ENCODE measurements around the gene LRP1B. TPM values are rescaled to one million over a fixed set of nuclear protein-coding genes. Genes with fewer than 3 reads are reported as not detected.

Gene LRP1B
- total RNA-seq, 1 experiment from 2014 or later = 0.52 TPM

- no peak for ATAC-seq
- H3K36me3 Mint-ChIP-seq = no peaks in the 10 kb centered on the region
- H3K4me1 Mint-ChIP-seq = no peaks in the 10 kb centered on the region
These were observed 65.1 kb downstream of the LRP1B start for GRCh38 chr2:142065700-142066099.

More at GRCh38 chr2:142065700-142066099, 65.1 kb downstream of the LRP1B start:
- ChIA-PET POLR2A (no interaction called here), CTCF (no interaction called here)
- DNase-seq (ENCODE audit: low spot score) = no peak
- Mint-ChIP-seq H3K9me3 (no peaks in the 10 kb centered on the region), H3K27ac (no peak overlapping the region), H3K4me3 (no peak overlapping the region), H3K27me3 (ENCODE audit: low read depth) (no peaks in the 10 kb centered on the region)
- TF ChIP-seq HMGA2 (CRISPR knock-in tag; IDR thresholded peaks at IDR 0.05) = no peak
- TF ChIP-seq ZNF671 (CRISPR knock-in tag; IDR thresholded peaks at IDR 0.05) = no peak
- no peak for TF ChIP-seq CREB1 (CRISPR knock-in tag; IDR thresholded peaks at IDR 0.05)
- no peak for TF ChIP-seq E2F1 (CRISPR knock-in tag; IDR thresholded peaks at IDR 0.05)
- TF ChIP-seq IRF2 (CRISPR knock-in tag; IDR thresholded peaks at IDR 0.05; ENCODE audit: borderline replicate concordance, low read depth) = no peak
- no peak for TF ChIP-seq TP53 (CRISPR knock-in tag; IDR thresholded peaks at IDR 0.05)
- TF ChIP-seq FOXJ3 (CRISPR knock-in tag; IDR thresholded peaks at IDR 0.05; ENCODE audit: borderline replicate concordance) = no peak
- TF ChIP-seq ZBTB43 (CRISPR knock-in tag; IDR thresholded peaks at IDR 0.05) = no peak
- TF ChIP-seq MLX (CRISPR knock-in tag; IDR thresholded peaks at IDR 0.05) = no peak
- no peak for TF ChIP-seq E2F5 (CRISPR knock-in tag; IDR thresholded peaks at IDR 0.05)
- no peak for TF ChIP-seq ZNF416 (CRISPR knock-in tag; IDR thresholded peaks at IDR 0.05)
- TF ChIP-seq MAX (CRISPR knock-in tag; IDR thresholded peaks at IDR 0.05) = no peak
- no peak for TF ChIP-seq PREB (CRISPR knock-in tag; IDR thresholded peaks at IDR 0.05; ENCODE audit: borderline replicate concordance)
- no peak for TF ChIP-seq ZNF532 (CRISPR knock-in tag; IDR thresholded peaks at IDR 0.05; ENCODE audit: borderline replicate concordance)
- TF ChIP-seq ZNF219 (CRISPR knock-in tag; IDR thresholded peaks at IDR 0.05; ENCODE audit: borderline replicate concordance) = no peak

All from WTC11 (cell line).